ENCODE results near the gene TRMT11. TPM values are rescaled to one million over a fixed set of nuclear protein-coding genes. Genes with fewer than 3 reads are reported as not detected.

Gene TRMT11
- total and polyA plus RNA-seq, 2 experiments from 2014 or later = 21.0 to 24.2 TPM

DNA sequence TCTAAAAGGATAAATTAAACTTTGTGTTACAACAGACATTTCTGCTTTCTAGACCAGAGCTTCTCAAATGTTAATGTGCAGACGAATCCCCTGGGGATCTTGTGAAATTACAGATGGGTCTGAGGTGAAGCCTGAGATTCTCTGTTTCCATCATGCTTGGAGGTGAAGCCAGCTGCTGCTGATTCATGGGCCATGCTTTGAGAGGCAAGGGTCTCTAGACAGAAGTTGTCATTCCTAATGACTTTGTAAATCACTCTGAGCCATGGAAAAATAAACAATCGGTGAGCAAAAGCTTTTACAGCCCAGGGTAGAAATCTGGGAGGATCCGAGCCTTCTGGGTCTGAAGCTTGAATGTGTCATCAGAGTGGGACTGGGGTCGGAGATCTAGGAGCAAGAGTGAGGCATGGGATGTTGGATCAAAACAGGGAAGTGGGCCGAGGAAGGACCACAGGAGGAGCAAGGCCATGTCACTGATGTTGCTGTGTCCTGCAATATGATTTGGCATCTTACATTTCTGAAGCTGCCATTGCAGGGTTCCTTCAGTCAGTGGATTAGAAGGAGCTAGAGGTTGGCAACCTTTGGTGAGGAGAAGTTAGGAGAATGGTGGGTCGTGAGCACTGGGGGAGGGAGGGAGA, 77.3 kb downstream of the TRMT11 start:
- no peak overlapping the region for H3K4me3 ChIP-seq
- WGBS, 2 experiments (ENCODE audit: low coverage in 1 of 2, low lambda C conversion rate in 2 of 2, missing lambda C conversion rate in 2 of 2) = 84% methylated on average over 6 of the region's 6 CpGs
- H2AFZ ChIP-seq = no peak overlapping the region
- in situ Hi-C loops (cut with MboI) = no loop called here
- no peak overlapping the region for H3K4me2 ChIP-seq (ENCODE audit: unreplicated experiment)
- no peaks in the 10 kb centered on the region for H3F3A ChIP-seq (ENCODE audit: insufficient read depth)
- H3K79me2 ChIP-seq (ENCODE audit: insufficient read depth) = no peaks in the 10 kb centered on the region
- no peaks in the 10 kb centered on the region for H3K9me3 ChIP-seq (ENCODE audit: low read depth)
- no peaks in the 10 kb centered on the region for H3K36me3 ChIP-seq (ENCODE audit: low read depth)
- no peak overlapping the region for H3K27ac ChIP-seq
- DNase-seq = no peak
- H4K20me1 ChIP-seq (ENCODE audit: insufficient read depth) = no peaks in the 10 kb centered on the region
- H3K4me1 ChIP-seq (ENCODE audit: insufficient read depth) = no peaks in the 10 kb centered on the region
- no peak for TF ChIP-seq EZH2 (IDR thresholded peaks at IDR 0.05; ENCODE audit: insufficient read depth, poor library complexity, severe bottlenecking)
- no peak for TF ChIP-seq EZH2phosphoT487 (IDR thresholded peaks at IDR 0.05; ENCODE audit: insufficient read depth, low read depth)
- H3K9ac ChIP-seq = no peak overlapping the region
- H3K27me3 ChIP-seq (replicated peaks; ENCODE audit: insufficient read depth) = no peaks in the 10 kb centered on the region
- H3K9me2 ChIP-seq (ENCODE audit: insufficient read depth) = no peaks in the 10 kb centered on the region

DNA sequence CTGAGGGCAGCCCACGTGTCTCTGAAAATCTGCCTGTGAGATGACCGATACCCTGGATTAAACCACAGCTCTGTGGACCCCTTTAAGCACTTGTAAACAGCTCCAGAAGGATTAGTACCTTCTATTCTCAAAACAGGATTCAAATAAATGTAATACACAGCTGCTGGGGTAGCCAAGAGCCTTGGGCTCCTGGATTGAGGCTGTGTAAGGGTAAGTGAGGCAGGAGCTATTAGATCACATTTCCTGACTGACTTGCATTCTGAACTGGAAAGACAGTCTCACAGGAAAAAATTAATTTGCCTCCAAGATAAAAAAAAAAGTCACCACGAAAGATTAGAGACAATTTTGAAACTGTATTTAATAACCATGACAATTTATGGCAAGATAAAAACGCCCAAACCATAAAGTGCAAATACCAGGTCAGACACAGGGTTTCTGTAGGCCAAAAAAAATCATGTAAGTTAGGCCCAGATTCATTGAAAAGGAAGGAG, 78.0 kb downstream of the TRMT11 start:
- H3K4me2 ChIP-seq (ENCODE audit: unreplicated experiment) = no peak overlapping the region
- no peaks in the 10 kb centered on the region for H3F3A ChIP-seq (ENCODE audit: insufficient read depth)
- H3K79me2 ChIP-seq (ENCODE audit: insufficient read depth) = no peaks in the 10 kb centered on the region
- no peak overlapping the region for H3K27ac ChIP-seq
- in situ Hi-C loops (cut with MboI) = no loop called here
- H2AFZ ChIP-seq = no peak overlapping the region
- WGBS, 2 experiments (ENCODE audit: low coverage in 1 of 2, low lambda C conversion rate in 2 of 2, missing lambda C conversion rate in 2 of 2) = 83 to 90% methylated on average over 4 of the region's 4 CpGs
- TF ChIP-seq EZH2 (IDR thresholded peaks at IDR 0.05; ENCODE audit: insufficient read depth, poor library complexity, severe bottlenecking) = no peak
- TF ChIP-seq EZH2phosphoT487 (IDR thresholded peaks at IDR 0.05; ENCODE audit: insufficient read depth, low read depth) = no peak
- H3K4me1 ChIP-seq (ENCODE audit: insufficient read depth) = no peaks in the 10 kb centered on the region
- DNase-seq = no peak
- no peaks in the 10 kb centered on the region for H3K36me3 ChIP-seq (ENCODE audit: low read depth)
- no peaks in the 10 kb centered on the region for H3K9me3 ChIP-seq (ENCODE audit: low read depth)
- H3K27me3 ChIP-seq (replicated peaks; ENCODE audit: insufficient read depth) = no peaks in the 10 kb centered on the region
- H4K20me1 ChIP-seq (ENCODE audit: insufficient read depth) = no peaks in the 10 kb centered on the region
- no peak overlapping the region for H3K9ac ChIP-seq
- H3K4me3 ChIP-seq = no peak overlapping the region
- no peaks in the 10 kb centered on the region for H3K9me2 ChIP-seq (ENCODE audit: insufficient read depth)

DNA sequence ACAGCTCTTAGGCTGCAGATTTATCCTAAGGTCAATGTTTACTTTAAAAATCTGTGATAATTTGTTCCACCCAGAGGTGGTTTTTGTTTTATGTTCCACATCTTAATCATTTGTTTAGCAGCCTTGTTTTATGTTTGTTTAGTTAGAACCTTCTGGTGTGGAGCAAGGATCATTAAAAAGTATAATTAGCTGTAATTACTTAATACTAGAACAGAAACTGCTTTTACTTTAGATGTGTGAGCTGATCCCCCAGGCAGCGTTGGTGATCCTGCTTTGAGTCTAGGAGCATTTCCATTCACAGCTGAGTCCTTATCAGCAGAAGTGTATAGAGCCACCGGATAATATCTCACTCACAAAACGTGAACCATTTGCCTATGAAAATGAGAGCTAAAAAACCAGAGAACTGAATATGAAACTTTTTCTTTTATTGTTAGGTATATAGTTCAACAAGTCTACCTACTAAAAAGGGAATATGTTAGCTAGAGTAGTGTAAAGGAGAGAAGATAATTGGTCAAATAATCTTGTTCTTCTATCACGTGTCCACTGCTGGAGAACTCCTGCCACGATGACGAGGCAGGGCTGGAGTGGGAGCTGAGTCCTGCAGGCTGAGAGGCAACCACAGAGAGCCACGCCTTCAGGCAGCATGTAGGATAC, 78.5 kb downstream of the TRMT11 start:
- H4K20me1 ChIP-seq (ENCODE audit: insufficient read depth) = no peaks in the 10 kb centered on the region
- no peaks in the 10 kb centered on the region for H3K9me2 ChIP-seq (ENCODE audit: insufficient read depth)
- no peaks in the 10 kb centered on the region for H3K79me2 ChIP-seq (ENCODE audit: insufficient read depth)
- H3K27me3 ChIP-seq (replicated peaks; ENCODE audit: insufficient read depth) = no peaks in the 10 kb centered on the region
- H3F3A ChIP-seq (ENCODE audit: insufficient read depth) = no peaks in the 10 kb centered on the region
- H3K4me1 ChIP-seq (ENCODE audit: insufficient read depth) = no peaks in the 10 kb centered on the region
- DNase-seq = no peak
- H3K9me3 ChIP-seq (ENCODE audit: low read depth) = no peaks in the 10 kb centered on the region
- H2AFZ ChIP-seq = no peak overlapping the region
- TF ChIP-seq EZH2 (IDR thresholded peaks at IDR 0.05; ENCODE audit: insufficient read depth, poor library complexity, severe bottlenecking) (no peak), EZH2phosphoT487 (IDR thresholded peaks at IDR 0.05; ENCODE audit: insufficient read depth, low read depth) (no peak)
- 89 to 96% methylated on average over 7 of the region's 7 CpGs for WGBS, 2 experiments (ENCODE audit: low coverage in 1 of 2, low lambda C conversion rate in 2 of 2, missing lambda C conversion rate in 2 of 2)
- H3K9ac ChIP-seq = no peak overlapping the region
- H3K27ac ChIP-seq = no peak overlapping the region
- no peaks in the 10 kb centered on the region for H3K36me3 ChIP-seq (ENCODE audit: low read depth)
- in situ Hi-C loops (cut with MboI) = no loop called here
- H3K4me2 ChIP-seq (ENCODE audit: unreplicated experiment) = no peak overlapping the region
- no peak overlapping the region for H3K4me3 ChIP-seq

DNA sequence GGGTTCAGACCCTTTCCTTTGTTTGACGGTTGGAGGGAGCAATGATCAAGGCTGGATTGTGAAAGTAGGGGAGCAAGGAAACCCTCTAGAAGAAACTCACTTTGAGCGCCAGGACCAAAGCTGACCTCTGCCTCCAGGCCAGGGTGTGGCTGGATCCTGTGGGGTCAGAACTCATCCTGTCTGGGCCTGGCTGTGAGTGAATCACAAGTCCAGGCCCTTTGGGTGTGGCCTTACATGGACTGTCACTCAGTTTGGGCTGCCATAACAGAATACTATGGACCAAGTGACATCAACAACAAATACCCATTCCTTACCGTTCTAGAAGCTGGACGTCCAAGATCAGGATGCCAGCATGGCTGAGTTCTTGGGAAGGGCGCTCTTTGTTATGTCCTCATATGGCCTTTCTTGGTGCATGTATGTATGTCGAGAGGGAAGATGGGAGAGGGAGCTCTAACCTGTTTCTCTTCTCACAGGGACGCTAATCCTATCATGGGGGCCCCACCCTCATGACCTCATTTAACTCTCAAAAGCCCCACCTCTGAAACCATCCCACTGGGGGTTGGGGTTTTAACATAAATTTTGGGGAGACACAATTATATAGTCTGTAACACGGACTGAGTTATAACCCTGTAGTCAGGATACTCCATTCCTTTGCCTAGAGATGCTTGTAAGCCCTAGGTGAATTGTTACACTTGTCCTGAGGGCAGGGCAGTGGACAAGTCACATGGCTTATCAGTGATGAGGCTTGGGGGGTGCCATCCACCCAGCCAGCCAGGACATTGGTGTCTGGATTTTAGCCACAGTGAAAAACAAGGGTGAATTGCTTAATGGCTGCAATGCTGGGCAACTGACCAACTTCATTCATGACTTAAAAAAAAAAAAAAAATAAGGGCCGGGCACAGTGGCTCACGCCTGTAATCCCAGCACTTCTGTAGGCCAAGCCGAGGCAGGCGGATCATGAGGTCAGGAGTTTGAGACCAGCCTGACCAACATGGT, 80.0 kb downstream of the TRMT11 start:
- Histone ChIP-seq H3K9me3 (ENCODE audit: low read depth) (no peaks in the 10 kb centered on the region), H3K4me2 (ENCODE audit: unreplicated experiment) (no peak overlapping the region), H3K4me3 (no peak overlapping the region), H3K36me3 (ENCODE audit: low read depth) (no peaks in the 10 kb centered on the region), H3K27ac (no peak overlapping the region), H3K27me3 (replicated peaks; ENCODE audit: insufficient read depth) (no peaks in the 10 kb centered on the region), H3K9ac (no peak overlapping the region), H3F3A (ENCODE audit: insufficient read depth) (no peaks in the 10 kb centered on the region), H3K9me2 (ENCODE audit: insufficient read depth) (no peaks in the 10 kb centered on the region), H3K79me2 (ENCODE audit: insufficient read depth) (no peaks in the 10 kb centered on the region), H2AFZ (no peak overlapping the region), H3K4me1 (ENCODE audit: insufficient read depth) (no peaks in the 10 kb centered on the region), H4K20me1 (ENCODE audit: insufficient read depth) (no peaks in the 10 kb centered on the region)
- no peak for TF ChIP-seq EZH2 (IDR thresholded peaks at IDR 0.05; ENCODE audit: insufficient read depth, poor library complexity, severe bottlenecking)
- TF ChIP-seq EZH2phosphoT487 (IDR thresholded peaks at IDR 0.05; ENCODE audit: insufficient read depth, low read depth) = no peak
- in situ Hi-C loops (cut with MboI) = no loop called here
- 96 to 97% methylated on average over 12 of the region's 12 CpGs for WGBS, 2 experiments (ENCODE audit: low coverage in 1 of 2, low lambda C conversion rate in 2 of 2, missing lambda C conversion rate in 2 of 2)
- no peak for DNase-seq
